GM18526 (cell line): Measurements from ENCODE around the gene PAMR1.

Experiments used
- POLR2A ChIP-seq: IDR thresholded peaks from 3 replicates; pipeline ENCODE4 v1.6.1; 2011; ENCODE audit not compliant: insufficient read length; ENCODE audit errors: extremely low read depth

Gene PAMR1

DNA sequence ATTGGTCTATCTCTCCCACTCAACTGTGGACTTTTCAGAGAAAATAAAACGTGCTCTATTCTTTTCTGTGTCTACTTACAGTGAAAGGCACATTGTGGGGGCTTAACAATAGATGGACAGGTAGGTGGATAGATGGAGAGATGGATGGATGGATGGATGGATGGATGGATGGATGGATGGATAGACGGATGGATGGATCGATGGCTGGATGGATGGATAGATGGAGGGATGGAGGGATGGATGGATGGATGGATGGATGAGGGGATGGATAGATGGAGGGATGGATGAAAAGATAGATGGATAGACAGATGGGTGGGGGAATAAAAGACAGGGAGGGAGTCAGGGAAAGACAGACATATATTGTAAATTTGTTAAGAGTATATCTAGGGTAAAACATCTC lies 91.8 kb downstream of the PAMR1 start:
- no peak for TF ChIP-seq POLR2A

DNA sequence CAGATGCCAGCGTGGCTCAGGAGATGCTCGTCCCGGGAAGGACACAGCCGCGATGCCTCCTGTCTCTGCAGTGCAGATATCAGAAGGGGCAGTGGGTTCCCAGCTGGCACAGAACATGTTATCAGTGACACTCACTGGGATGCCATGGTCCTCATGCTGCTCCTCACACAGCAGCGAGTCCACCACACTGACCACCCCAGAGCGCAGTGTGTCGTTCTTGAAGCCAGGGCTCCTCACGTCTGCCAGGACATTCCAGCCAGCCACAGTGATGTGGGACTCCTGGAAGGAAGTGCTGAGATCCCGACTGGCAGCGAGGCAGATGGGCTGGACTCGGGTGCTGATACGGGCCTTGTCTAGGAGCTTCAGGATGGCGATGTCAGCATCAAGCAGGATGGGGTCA lies 93.0 kb downstream of the PAMR1 start:
- no peak for TF ChIP-seq POLR2A

DNA sequence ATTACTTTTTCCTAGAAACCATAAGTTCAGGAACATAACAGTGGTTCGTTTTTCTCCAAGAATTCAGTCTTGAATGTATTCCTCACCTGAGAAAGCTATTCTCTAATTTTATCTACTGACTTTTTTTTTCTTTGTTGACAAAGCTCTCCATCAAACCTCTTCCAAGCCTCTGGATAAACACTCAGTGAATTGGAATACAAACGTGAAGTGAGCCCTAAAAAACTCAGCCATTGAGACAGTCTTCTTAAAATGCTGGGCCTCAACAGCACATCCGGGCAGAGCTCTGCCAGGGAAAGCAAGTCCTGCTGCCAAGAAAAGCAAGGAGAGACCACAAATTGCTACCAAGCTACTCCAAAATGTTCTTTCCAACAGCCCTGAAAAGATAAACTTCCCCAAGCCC lies 98.3 kb downstream of the PAMR1 start:
- no peak for TF ChIP-seq POLR2A

DNA sequence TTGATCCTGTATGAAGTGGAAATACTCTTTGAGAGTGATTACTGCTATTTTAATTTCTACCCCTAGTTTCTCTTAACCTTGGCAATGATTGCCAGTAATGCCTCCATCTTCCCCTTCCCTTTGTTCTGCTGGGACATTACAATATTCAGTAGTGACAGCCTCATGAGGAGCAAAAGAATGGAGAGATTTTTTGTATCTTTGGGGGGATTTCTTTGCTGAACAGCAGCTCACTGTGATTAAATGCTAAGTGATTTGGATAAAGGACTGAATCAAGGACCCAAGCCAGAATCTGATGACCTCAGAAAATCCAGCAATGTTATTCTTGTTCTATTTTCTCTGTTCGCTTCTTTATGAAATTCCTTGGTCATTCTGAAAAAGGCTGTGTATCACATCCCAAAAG lies 99.1 kb downstream of the PAMR1 start:
- no peak for TF ChIP-seq POLR2A

DNA sequence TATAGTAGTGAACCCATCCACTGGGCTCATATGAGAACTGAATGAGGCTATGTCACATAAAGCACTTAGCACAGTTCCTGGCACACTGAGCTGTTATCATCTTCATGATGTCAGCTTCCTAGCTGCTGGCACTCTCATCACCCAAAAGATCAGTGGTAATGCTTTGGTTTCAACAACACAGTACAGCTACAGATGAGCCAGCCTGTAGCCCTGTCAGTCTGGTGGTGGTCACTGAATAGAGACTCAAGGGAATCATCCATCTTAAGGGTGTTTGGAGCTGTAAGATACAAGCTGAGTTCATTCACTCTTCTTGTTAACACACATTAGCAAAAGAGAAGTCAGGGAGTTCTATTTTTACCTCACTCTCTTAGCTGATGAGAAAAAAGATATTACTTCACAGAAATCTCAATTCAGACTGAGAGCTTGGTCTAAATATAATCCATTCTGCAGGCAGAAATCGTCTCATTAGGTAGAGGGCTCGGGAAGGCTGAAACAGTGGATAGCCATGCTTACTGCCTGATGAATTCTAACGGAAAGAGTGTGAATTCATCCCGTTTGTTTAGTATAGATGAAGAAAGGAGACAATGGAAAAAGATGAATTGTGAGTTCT lies 99.7 kb downstream of the PAMR1 start:
- no peak for TF ChIP-seq POLR2A

DNA sequence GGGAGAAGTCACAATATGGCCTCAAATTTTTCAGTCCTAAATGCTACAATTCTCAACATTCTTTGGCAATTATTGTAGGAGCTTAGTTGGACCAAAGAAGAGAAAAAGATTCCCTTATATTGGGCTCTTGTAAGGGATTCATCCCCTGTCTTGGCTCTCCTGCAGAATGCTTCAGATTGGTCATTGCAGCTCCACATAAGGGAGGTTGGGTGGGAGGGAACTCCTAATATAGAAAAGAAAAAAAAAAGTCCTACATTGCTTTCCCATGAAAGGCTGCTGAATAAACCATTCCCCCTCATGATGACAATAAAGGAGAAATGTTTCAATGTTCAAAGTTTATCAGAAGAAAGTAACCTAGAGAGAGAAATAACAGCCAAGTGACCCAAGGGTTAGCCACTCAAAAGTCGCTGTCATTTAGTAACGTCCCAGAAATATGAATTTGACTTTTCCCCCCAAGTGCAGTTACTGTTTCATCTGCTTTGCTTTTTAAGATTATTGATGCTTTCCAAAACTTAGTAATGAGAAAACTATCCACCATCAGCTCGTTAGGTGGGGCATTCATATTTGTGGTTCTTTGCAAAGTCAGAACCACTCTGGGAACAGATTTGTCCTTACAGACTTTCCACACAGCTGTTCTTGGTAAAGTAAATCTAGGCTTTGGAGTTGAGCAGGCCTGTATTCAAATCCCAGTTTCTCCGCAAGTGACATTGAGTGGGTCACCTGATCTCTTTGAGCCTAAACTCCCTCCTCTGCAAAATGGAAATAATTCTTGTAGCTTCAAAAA lies 101.1 kb downstream of the PAMR1 start:
- no peak for TF ChIP-seq POLR2A

DNA sequence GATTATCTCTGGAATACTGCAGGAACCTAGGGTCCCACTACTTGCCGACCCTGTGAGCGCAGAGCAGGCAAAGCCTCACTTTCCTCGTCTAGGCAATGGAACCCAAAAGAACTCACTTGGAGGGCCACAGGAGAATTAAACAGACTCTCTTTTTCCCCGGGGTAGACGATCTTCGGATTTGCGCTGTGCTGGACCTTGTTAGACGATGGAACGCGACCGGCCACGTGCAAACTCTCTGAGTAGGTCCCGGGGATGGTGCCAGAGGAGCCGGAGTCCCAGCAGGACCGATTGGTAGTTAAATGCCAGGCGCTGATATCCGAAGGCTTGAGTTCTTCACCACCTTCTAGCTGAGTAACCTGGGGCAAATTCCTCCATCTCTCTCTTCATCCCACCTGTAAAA lies 105.0 kb downstream of the PAMR1 start:
- TF ChIP-seq POLR2A = no peak

DNA sequence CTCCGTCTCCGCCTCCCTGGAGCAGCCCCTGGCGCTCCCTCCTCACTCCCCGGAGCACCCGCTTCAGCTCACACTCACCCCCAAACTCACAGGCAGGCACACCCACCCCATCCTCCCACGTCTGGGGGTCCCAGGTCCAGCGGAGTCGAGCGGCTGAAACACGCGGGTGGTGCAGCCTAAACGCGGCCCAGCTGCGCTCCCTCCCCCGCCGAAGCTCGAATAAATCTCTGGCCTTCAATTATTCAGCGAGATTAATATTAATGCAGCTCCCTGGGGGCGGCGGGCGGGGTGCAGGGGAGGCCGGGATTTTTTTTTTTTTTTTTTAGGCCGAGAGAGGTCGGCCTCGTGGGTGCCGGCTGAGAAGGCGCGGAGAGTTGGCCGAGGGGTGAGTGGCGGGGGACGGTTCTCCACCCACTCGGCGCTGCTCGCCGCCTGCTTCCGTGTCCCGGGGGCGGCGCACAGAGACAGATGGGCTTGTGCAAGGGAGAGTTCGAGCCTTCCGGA lies 105.5 kb downstream of the PAMR1 start:
- TF ChIP-seq POLR2A = no peak

DNA sequence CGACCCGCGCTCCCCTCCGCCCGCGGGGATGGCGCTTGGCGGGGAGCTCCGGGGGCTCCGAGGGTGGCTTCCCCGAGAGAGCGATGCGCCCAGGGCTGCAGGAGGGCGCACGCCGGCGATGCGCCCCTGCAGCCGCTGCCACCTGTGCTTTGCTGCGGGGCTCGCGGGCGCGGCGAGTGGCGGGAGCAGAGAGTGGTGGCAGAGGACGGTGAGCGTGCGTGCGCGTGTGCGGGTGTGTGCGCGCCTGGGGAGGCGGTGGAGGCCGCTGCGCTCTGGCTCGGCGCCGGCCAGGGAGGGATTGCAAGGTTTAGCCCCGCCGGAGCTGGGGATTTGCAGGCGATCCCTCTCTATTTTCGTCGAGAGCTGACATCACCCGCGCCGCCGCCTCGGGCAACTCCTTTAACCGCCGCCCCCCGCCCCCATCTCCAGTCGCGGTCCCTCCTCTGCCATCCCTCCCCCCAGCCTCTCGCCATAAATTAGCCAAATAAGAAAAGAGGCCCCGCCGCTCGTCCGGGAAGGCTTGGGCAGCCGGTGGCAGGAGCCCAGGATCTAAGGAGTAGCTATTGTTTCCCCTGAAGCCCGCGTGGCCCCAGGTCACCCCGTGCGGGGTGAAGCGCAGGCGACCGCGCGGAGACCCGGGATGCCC lies 106.1 kb downstream of the PAMR1 start, which contains the start of gene SLC1A2:
Gene SLC1A2, minus strand, starts transcription at position 375 of the 646 bp plus-strand sequence. CDS start 592 bp downstream, outside the sequence.
- no peak for TF ChIP-seq POLR2A

DNA sequence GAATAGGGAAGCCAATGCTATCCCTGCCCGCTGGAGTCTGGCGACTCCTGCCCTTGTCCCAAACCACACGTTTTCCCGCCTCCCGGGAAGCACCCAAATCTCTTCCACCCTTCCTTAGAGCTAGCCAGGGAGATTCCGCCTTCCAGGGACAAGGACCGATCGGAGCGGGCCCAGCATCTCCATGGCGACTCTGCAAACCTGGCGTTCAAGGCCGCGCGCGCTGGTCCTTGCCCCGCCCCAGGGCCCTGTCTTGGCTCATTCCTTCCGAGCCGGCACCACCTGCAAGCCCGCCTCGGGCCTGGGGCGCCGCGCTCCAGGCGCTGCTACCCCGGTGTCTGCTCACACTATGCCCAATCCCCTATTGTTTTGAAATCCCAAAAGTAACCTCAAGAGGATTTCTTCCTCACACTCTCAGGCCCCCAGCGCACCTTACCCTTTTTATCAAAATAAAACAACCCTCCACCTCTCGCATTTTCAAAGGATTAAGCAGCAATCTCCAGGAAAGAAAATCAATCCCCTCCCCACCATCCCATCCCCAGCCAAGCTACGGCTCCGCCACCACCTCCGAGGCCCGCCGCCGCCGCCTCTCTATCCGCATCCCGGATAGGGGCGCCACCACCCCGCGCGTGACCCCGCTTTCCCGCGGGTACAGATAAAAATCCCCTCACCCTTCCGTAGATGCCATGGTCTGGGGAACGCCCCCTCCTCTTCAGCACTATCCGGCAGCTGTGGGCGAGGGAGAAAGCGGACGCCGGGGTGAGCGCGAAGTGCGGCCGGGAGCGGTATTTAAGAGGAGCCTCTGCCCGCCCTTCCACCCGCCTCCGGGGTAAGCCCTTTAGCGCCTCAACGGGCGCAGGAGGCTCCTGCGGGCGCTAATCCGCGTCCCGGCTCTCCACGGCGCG lies 106.9 kb downstream of the PAMR1 start:
- TF ChIP-seq POLR2A = no peak

DNA sequence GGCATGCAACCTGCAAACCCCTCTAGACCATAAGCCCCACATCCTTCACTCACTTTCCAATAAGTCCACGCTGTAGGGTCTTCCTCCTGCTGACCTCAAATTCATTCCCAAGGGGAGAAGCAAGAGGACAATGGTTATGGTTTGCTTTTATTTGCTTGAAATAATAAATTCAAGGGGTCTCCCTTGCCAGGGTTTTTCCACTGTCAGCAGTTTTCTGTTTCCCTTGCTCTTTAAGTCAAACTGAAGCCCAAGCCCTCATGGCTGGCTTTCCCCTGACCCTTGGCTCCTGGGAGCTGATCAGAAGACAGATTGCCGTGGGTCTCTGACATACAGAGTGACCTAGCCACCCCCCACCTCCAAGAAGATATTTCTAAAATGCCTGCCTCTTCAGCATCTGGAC lies 109.9 kb downstream of the PAMR1 start:
- no peak for TF ChIP-seq POLR2A

DNA sequence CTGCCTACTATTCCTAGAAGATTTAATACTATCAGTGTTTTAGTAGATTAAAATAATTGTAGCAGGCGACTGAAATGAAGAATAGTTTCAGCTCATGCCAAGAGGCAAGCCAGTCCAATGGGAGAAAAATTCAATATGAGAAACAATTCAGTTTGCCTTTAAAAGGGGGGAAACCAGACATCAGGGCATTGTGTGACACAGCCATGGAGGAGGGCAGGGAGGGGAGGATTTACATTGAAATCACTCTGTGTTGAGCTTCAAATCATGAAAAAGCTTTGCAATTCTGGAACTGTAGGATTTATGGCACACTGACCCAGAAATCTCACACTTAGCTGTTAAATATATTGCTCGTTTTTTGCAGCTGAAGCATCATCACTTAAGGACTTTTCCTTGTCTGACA lies 110.6 kb downstream of the PAMR1 start:
- TF ChIP-seq POLR2A = no peak

DNA sequence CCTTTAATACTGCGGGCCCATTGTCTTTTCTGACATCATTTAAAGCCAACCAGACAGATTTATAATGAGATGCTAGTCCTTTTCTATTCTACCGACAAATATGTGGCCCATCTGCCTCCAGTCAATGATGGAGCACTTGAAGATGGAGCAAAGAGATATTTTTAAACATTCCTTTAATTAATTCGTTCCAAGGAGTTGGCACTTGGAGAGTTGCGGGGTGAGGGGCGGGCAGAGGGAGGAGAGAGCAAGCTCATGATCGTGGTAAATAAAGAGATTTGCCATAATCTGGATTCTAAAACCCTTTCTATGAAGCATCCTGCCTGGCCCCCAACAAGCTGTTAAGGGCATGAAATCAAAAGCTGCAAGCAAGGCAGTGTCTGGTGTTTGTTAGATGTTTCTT lies 111.1 kb downstream of the PAMR1 start:
- TF ChIP-seq POLR2A = no peak

DNA sequence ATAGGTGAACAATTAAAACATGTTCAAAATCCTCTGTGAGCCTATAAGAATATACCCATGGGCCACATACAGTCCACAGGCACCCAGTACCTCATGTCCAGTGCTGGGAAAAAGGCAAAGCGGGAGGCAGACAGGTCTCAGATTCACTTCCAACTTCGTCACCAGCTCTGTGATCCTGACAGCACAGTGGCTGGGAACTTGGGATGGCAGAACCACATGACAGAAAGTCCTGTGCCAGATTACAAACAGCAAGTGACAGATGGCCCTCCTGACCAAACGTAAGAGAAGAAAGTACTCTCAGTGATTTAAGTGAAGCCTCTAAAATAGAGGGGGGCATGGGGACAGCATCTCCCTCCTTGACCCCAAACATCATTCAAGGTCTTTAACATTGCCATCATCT lies 111.8 kb downstream of the PAMR1 start:
- no peak for TF ChIP-seq POLR2A

DNA sequence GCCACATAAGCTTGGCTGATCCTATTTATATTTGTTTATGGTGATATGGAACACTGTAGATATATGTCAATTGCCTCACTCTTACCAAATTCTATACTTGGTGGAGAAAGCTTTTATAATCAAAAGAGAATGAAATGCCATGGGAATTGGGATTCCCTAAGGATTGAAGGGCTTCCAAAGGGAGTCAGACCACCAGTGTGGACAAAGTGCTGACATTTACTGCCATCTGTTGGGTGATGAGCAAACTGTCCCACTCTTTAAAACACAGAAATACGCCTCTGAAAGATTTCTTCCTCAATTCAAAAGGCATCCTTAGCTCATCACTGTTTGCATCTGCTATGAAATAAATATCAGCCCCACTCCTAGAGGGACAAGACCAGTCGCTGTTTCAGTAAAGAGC lies 113.1 kb downstream of the PAMR1 start:
- no peak for TF ChIP-seq POLR2A
